HepG2 (cell line): ENCODE measurements around the gene CDK14. TPM values are rescaled to one million over a fixed set of nuclear protein-coding genes. Genes with fewer than 3 reads are reported as not detected.

Source experiments
- ATAC-seq: fragments of 200-7000 bp; cut with Tn5 transposase; 3 replicates; pipeline ENCODE4 v1.9.1; 2020; ENCODE audit warnings: mild to moderate bottlenecking, moderate library complexity
- BruUV-seq: library from RNA; stranded (reverse); fragments of 400-500 nt; replicated peaks from 2 replicates; lab custom pipeline; 2021; lab: Mats Ljungman, UMichigan
- CTCF ChIA-PET: fragments of 300-600 bp; formaldehyde crosslinking; extraction: SDS; loops from one replicate; lab custom pipeline; 2021; ENCODE audit warnings: low total read pairs, inconsistent platforms, low intra/inter-chr PET ratio; lab: Yijun Ruan, JAX
- POLR2A ChIA-PET: fragments of 350-600 bp; sonication (Branson Sonifier 250); formaldehyde crosslinking; loops from one replicate; lab custom pipeline; 2020; ENCODE audit warnings: antibody characterized with exemption, inconsistent platforms; lab: Yijun Ruan, JAX
- DNase-seq: peaks from one replicate; pipeline ENCODE4 v3.0.0-alpha.2; 2015; ENCODE audit warnings: low spot score
- FAIRE-seq: peaks from 3 replicates; lab custom pipeline; 2011; peaks lifted over from hg19 to GRCh38; lab: Jason Lieb, UNC
- H2AFZ ChIP-seq: one replicate; pipeline ENCODE4 v1.6.1; 2011; ENCODE audit warnings: low read length, inconsistent platforms
- H3K27ac ChIP-seq: fragments of 300-600 bp; 3 replicates; pipeline ENCODE4 v1.8.0; 2011; ENCODE audit warnings: mixed run types, mild to moderate bottlenecking, mixed read lengths, low read length, inconsistent platforms; ENCODE audit not compliant: insufficient read depth; ENCODE audit errors: extremely low read length
- H3K27me3 ChIP-seq, 2 experiments: fragments of 200-600 bp in 1 of 2; 2 replicates in 1 of 2; 3 replicates in 1 of 2; pipeline versions ENCODE4 v1.6.0 to v1.8.0; 2011; ENCODE audit warnings: low read length in 2 of 2, mild to moderate bottlenecking in 2 of 2, moderate library complexity in 2 of 2, inconsistent platforms in 1 of 2; ENCODE audit not compliant: insufficient read depth in 2 of 2, control insufficient read depth in 1 of 2
- H3K36me3 ChIP-seq, 2 experiments: fragments of 200-600 bp in 1 of 2; replicated peaks in 1 of 2; 2 replicates in 1 of 2; 3 replicates in 1 of 2; pipeline versions ENCODE4 v1.5.1 to v1.8.0; 2011; ENCODE audit warnings: low read length in 2 of 2, inconsistent platforms in 1 of 2; ENCODE audit not compliant: insufficient read depth in 2 of 2, control insufficient read depth in 1 of 2
- H3K4me1 ChIP-seq: 2 replicates; pipeline ENCODE4 v1.5.1; 2012; ENCODE audit warnings: low read length, inconsistent platforms; ENCODE audit not compliant: insufficient read depth
- H3K4me2 ChIP-seq: 2 replicates; pipeline ENCODE4 v1.6.0; 2011; ENCODE audit warnings: low read depth, low read length, inconsistent platforms
- H3K4me3 ChIP-seq, 3 experiments: fragments of 200-600 bp in 1 of 3; sonication (generic), shearing (Covaris generic) in 1 of 3; replicated peaks in 1 of 3; 2 replicates each; pipeline ENCODE4 v1.5.1; 2011 to 2016; ENCODE audit warnings: low read length in 3 of 3, inconsistent platforms in 2 of 3, low read depth in 2 of 3, mild to moderate bottlenecking in 2 of 3, control low read depth in 1 of 3, mixed read lengths in 1 of 3; ENCODE audit not compliant: insufficient read depth in 1 of 3
- H3K79me2 ChIP-seq: one replicate; pipeline ENCODE4 v1.6.1; 2011; ENCODE audit warnings: low read length, inconsistent platforms; ENCODE audit not compliant: insufficient read depth
- H3K9ac ChIP-seq: 2 replicates; pipeline ENCODE4 v1.6.0; 2011; ENCODE audit warnings: mild to moderate bottlenecking, low read depth, low read length, inconsistent platforms; ENCODE audit not compliant: insufficient read depth
- H3K9me3 ChIP-seq: 2 replicates; pipeline ENCODE4 v1.5.1; 2012; ENCODE audit warnings: mild to moderate bottlenecking, low read length
- H4K20me1 ChIP-seq: 2 replicates; pipeline ENCODE4 v1.6.0; 2011; ENCODE audit warnings: inconsistent platforms, mild to moderate bottlenecking, low read length, moderate library complexity; ENCODE audit not compliant: insufficient read depth
- CBFB ChIP-seq: sonication (generic); formaldehyde crosslinking; IDR thresholded peaks from 2 replicates; pipeline ENCODE4 v1.4.0; 2020; ENCODE audit warnings: missing genetic modification reagents
- FOSL1 ChIP-seq: sonication (generic); formaldehyde crosslinking; IDR thresholded peaks from 2 replicates; pipeline ENCODE4 v1.9.0; 2021; ENCODE audit warnings: missing genetic modification reagents, borderline replicate concordance
- GPN1 ChIP-seq: sonication (generic); formaldehyde crosslinking; IDR thresholded peaks from 2 replicates; pipeline ENCODE4 v1.5.1; 2020; ENCODE audit warnings: missing genetic modification reagents, borderline replicate concordance
- KAT7 ChIP-seq: IDR thresholded peaks from 2 replicates; pipeline ENCODE4 v1.6.1; 2018; ENCODE audit warnings: borderline replicate concordance, missing compliant biosample characterization
- MAFK ChIP-seq, 2 experiments: IDR thresholded peaks in 1 of 2; conservative IDR thresholded peaks in 1 of 2; 2 replicates each; pipeline ENCODE4 v1.6.1; 2011; ENCODE audit warnings: improper control_type of control experiment in 2 of 2, low read length in 2 of 2
- RCOR2 ChIP-seq: IDR thresholded peaks from 2 replicates; pipeline ENCODE4 v1.6.1; 2016; ENCODE audit warnings: missing biosample characterization, missing genetic modification reagents
- SOX6 ChIP-seq, 2 experiments: fragments of 450-650 bp in 1 of 2; sonication (generic) in 1 of 2; formaldehyde crosslinking in 1 of 2; IDR thresholded peaks; 2 replicates each; pipeline versions ENCODE4 v1.4.0 to v1.6.1; 2017 to 2020; ENCODE audit warnings: antibody characterized with exemption in 1 of 2, mild to moderate bottlenecking in 1 of 2, missing genetic modification reagents in 1 of 2
- TSC22D2 ChIP-seq: sonication (generic); formaldehyde crosslinking; IDR thresholded peaks from 2 replicates; pipeline ENCODE4 v1.5.1; 2020; ENCODE audit warnings: missing genetic modification reagents, mild to moderate bottlenecking, borderline replicate concordance
- ZNF136 ChIP-seq: sonication (generic); formaldehyde crosslinking; IDR thresholded peaks from 2 replicates; pipeline ENCODE4 v1.8.1; 2022; ENCODE audit warnings: low read depth, mild to moderate bottlenecking, moderate library complexity, missing genetic modification reagents
- ZNF274 ChIP-seq: sonication (generic); formaldehyde crosslinking; IDR thresholded peaks from 2 replicates; pipeline ENCODE4 v1.5.1; 2020; ENCODE audit warnings: mild to moderate bottlenecking, missing genetic modification reagents
- ZNF33A ChIP-seq: sonication (generic); formaldehyde crosslinking; IDR thresholded peaks from 2 replicates; pipeline ENCODE4 v1.5.1; 2020; ENCODE audit warnings: missing genetic modification reagents, mild to moderate bottlenecking, moderate library complexity, borderline replicate concordance
- ZNF33B ChIP-seq: sonication (generic); formaldehyde crosslinking; IDR thresholded peaks from 2 replicates; pipeline ENCODE4 v1.5.1; 2020; ENCODE audit warnings: mild to moderate bottlenecking, missing genetic modification reagents
- ZNF567 ChIP-seq: sonication (generic); formaldehyde crosslinking; IDR thresholded peaks from 2 replicates; pipeline ENCODE4 v1.8.1; 2023; ENCODE audit warnings: mild to moderate bottlenecking, missing genetic modification reagents, borderline replicate concordance
- ZNF879 ChIP-seq: sonication (generic); formaldehyde crosslinking; IDR thresholded peaks from 2 replicates; pipeline ENCODE4 v1.8.1; 2023; ENCODE audit warnings: missing genetic modification reagents
- WGBS: methylation state at CpG from one replicate; pipeline ENCODE4 v1.1.6; 2017; ENCODE audit warnings: low lambda C conversion rate; 5-methylcytosine and 5-hydroxymethylcytosine counted together
- in situ Hi-C: cut with HindIII; loops from 2 replicates; pipeline ENCODE4 v1.10.0; 2017; ENCODE audit warnings: low pct_unique_long_range_greater_than_20kb; ENCODE audit not compliant: extremely low pct_ligation_motif_present
- intact Hi-C: fragments of 100-400 bp; cut with micrococcal nuclease; formaldehyde crosslinking; loops from one replicate; pipeline ENCODE4 v1.10.0; 2022; ENCODE audit not compliant: unreplicated experiment
- polyA plus RNA-seq, 8 experiments: library from polyadenylated mRNA; depleted of rRNA in 3 of 8; stranded (reverse) in 7 of 8; unstranded in 1 of 8; fragments of >200 nt; fragmentation: Illumina TruSeq in 4 of 8; extraction: Trizol in 4 of 8; gene quantifications; 2 replicates each; pipeline versions ENCODE4 v1.2.1 to v1.2.3, GENCODE V29; 2011 to 2016; ENCODE audit warnings: low read depth in 4 of 8, missing spikeins in 1 of 8, mixed read lengths in 1 of 8; ENCODE audit not compliant: insufficient read depth in 1 of 8
- total RNA-seq, 5 experiments: library from RNA; depleted of rRNA; stranded (reverse); fragments of >200 nt; fragmentation: Illumina TruSeq; extraction: Trizol; gene quantifications; 2 replicates each; pipeline ENCODE4 v1.2.3, GENCODE V29; 2016; ENCODE audit warnings: low read depth in 1 of 5
- TF ChIP-seq, protein P1 (sequence below): sonication (generic); formaldehyde crosslinking; IDR thresholded peaks from 2 replicates; pipeline ENCODE4 v1.4.0; 2020; ENCODE audit warnings: missing genetic modification reagents

The CDK14 gene
- total and polyA plus RNA-seq, 2 of the 13 experiments (the other 11 are each of a cell fraction or from before 2014, with no cell fraction given): 0.26 to 0.71 TPM

DNA sequence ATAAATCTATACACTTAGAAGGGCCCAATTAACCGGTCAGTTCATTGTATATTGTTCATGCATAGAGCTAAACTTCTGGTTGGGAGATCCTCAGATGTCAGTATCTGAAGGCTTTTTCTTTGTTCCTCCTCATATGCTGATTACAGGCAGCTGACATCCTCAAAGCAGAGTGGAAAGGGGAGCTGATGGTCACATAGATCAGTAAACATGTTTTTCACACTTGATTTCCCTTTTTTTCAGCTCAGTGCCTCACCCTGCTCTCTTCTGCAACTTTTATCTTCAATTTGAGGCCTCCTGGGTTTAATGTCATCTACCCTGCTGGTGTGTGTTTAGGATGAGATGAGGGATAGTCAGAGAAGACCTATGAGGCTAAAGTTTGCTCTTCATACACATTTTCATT is 370.2 kb downstream of the CDK14 start (continued):
- TF ChIP-seq, protein P1, sequence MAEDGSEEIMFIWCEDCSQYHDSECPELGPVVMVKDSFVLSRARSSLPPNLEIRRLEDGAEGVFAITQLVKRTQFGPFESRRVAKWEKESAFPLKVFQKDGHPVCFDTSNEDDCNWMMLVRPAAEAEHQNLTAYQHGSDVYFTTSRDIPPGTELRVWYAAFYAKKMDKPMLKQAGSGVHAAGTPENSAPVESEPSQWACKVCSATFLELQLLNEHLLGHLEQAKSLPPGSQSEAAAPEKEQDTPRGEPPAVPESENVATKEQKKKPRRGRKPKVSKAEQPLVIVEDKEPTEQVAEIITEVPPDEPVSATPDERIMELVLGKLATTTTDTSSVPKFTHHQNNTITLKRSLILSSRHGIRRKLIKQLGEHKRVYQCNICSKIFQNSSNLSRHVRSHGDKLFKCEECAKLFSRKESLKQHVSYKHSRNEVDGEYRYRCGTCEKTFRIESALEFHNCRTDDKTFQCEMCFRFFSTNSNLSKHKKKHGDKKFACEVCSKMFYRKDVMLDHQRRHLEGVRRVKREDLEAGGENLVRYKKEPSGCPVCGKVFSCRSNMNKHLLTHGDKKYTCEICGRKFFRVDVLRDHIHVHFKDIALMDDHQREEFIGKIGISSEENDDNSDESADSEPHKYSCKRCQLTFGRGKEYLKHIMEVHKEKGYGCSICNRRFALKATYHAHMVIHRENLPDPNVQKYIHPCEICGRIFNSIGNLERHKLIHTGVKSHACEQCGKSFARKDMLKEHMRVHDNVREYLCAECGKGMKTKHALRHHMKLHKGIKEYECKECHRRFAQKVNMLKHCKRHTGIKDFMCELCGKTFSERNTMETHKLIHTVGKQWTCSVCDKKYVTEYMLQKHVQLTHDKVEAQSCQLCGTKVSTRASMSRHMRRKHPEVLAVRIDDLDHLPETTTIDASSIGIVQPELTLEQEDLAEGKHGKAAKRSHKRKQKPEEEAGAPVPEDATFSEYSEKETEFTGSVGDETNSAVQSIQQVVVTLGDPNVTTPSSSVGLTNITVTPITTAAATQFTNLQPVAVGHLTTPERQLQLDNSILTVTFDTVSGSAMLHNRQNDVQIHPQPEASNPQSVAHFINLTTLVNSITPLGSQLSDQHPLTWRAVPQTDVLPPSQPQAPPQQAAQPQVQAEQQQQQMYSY (CRISPR knock-in tag): no peak
- no peak for TF ChIP-seq CBFB (CRISPR knock-in tag)
- no peak for TF ChIP-seq GPN1 (CRISPR knock-in tag)

DNA sequence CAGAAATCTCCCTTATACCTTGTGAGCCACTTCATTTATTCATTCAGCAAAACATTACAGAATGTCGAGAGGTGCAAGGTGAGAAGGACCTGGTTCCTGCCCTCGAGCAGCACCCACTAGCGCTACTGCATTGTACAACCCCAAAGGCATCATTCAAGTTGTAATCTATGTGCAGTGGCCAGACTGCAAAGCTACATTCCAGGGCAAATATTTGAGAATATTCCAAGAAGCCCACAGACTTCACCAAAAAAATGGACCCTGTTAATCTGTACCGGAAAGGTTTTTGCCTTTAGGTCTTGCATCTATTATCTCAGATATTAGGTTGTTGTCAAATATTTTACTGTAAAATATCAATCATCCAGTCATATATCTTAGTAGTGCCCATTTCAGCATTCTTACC is 372.8 kb downstream of the CDK14 start:
- 45% methylated on average over 4 of the region's 4 CpGs for WGBS
- CTCF ChIA-PET: no interaction called here

More for the DNA sequence above, 372.8 kb downstream of the CDK14 start:
- no peak for DNase-seq
- no peak overlapping the region for H3K27ac ChIP-seq
- POLR2A ChIA-PET: no interaction called here
- intact Hi-C loops (no loop called here), in situ Hi-C loops (no loop called here)
- no peak overlapping the region for H3K4me2 ChIP-seq
- H2AFZ ChIP-seq: no peak overlapping the region
- H3K9me3 ChIP-seq: no peaks in the 10 kb centered on the region
- no peaks in the 10 kb centered on the region for H4K20me1 ChIP-seq
- FAIRE-seq: no peak
- ATAC-seq: no peak
- no TSS peak for BruUV-seq
- no peaks in the 10 kb centered on the region for H3K27me3 ChIP-seq
- no peaks in the 10 kb centered on the region for H3K36me3 ChIP-seq
- no peaks in the 10 kb centered on the region for H3K4me1 ChIP-seq
- H3K9ac ChIP-seq: no peak overlapping the region
- no peaks in the 10 kb centered on the region for H3K79me2 ChIP-seq
- H3K4me3 ChIP-seq: no peak overlapping the region
- TF ChIP-seq RCOR2 (CRISPR knock-in tag): no peak
- TF ChIP-seq KAT7 (CRISPR knock-in tag): no peak
- no peak for TF ChIP-seq ZNF33B
- no peak for TF ChIP-seq FOSL1 (CRISPR knock-in tag)
- no peak for TF ChIP-seq TSC22D2 (CRISPR knock-in tag)
- TF ChIP-seq ZNF567 (CRISPR knock-in tag): no peak
- TF ChIP-seq ZNF274 (CRISPR knock-in tag): no peak
- no peak for TF ChIP-seq ZNF136 (CRISPR knock-in tag)
- TF ChIP-seq ZNF33A (CRISPR knock-in tag): no peak
- no peak for TF ChIP-seq SOX6 (IDR thresholded peaks at IDR 0.05)
- TF ChIP-seq SOX6 (CRISPR knock-in tag; IDR thresholded peaks at IDR 0.05): no peak
- no peak for TF ChIP-seq ZNF879 (CRISPR knock-in tag)
- no peak for TF ChIP-seq MAFK (conservative IDR thresholded peaks at IDR 0.05 in 1 of 2, IDR thresholded peaks at IDR 0.05 in 1 of 2; ENCODE audit: low read length in 2 of 2)
